ENCODE data around the gene AFF1. TPM values are rescaled to one million over a fixed set of nuclear protein-coding genes. Genes with fewer than 3 reads are reported as not detected.

The AFF1 gene, protein sequence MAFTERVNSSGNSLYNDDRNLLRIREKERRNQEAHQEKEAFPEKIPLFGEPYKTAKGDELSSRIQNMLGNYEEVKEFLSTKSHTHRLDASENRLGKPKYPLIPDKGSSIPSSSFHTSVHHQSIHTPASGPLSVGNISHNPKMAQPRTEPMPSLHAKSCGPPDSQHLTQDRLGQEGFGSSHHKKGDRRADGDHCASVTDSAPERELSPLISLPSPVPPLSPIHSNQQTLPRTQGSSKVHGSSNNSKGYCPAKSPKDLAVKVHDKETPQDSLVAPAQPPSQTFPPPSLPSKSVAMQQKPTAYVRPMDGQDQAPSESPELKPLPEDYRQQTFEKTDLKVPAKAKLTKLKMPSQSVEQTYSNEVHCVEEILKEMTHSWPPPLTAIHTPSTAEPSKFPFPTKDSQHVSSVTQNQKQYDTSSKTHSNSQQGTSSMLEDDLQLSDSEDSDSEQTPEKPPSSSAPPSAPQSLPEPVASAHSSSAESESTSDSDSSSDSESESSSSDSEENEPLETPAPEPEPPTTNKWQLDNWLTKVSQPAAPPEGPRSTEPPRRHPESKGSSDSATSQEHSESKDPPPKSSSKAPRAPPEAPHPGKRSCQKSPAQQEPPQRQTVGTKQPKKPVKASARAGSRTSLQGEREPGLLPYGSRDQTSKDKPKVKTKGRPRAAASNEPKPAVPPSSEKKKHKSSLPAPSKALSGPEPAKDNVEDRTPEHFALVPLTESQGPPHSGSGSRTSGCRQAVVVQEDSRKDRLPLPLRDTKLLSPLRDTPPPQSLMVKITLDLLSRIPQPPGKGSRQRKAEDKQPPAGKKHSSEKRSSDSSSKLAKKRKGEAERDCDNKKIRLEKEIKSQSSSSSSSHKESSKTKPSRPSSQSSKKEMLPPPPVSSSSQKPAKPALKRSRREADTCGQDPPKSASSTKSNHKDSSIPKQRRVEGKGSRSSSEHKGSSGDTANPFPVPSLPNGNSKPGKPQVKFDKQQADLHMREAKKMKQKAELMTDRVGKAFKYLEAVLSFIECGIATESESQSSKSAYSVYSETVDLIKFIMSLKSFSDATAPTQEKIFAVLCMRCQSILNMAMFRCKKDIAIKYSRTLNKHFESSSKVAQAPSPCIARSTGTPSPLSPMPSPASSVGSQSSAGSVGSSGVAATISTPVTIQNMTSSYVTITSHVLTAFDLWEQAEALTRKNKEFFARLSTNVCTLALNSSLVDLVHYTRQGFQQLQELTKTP
- total RNA-seq (2022; extraction: Qiagen RNA extraction; ENCODE audit: low read depth), result 8.9 to 13.6 TPM (median 11.0 TPM) in 5 replicates

DNA sequence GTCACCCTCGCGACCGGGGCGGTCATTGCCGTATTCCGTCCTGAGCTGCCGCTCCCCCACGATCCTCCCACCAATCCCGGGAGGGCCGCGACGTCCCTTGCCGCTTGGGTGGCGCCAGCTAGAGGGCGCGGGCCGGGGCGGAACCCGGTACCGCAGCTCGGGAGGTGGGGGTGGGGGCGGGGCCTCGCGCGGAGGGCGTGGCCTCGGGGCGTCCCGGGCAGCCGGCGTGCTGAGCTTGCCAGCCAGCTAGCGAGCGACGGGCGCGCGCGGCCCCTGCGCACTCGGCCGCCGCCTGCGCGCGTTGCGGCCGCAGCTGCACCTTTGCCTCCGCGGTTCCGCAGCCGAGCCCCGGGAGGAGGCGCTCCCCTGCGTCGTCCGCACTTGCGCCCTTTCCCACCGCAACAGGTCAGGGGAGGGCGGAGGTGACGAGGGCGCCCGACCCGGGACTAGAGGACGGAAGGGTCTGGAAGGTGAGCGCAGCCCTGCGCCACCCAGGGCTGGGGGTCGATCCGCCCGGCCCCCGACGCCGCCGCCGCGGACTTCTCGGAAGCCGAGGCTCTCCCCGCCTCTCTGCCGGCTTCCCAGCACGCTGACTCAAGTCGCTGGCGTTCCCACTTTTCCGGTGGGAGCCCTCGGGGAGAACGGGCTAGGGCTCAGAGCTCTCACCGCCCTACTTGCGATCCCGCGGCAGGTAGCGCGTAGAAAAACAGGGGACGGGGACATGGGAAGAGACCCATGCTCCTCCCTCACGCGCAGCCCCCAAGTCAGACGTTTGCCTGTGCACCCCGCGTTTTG is at the start of gene AFF1:
AFF1 (plus strand) TSS at position 241 of the 795 bp plus-strand sequence. CDS start 13,523 bp downstream, outside the sequence.

DNA sequence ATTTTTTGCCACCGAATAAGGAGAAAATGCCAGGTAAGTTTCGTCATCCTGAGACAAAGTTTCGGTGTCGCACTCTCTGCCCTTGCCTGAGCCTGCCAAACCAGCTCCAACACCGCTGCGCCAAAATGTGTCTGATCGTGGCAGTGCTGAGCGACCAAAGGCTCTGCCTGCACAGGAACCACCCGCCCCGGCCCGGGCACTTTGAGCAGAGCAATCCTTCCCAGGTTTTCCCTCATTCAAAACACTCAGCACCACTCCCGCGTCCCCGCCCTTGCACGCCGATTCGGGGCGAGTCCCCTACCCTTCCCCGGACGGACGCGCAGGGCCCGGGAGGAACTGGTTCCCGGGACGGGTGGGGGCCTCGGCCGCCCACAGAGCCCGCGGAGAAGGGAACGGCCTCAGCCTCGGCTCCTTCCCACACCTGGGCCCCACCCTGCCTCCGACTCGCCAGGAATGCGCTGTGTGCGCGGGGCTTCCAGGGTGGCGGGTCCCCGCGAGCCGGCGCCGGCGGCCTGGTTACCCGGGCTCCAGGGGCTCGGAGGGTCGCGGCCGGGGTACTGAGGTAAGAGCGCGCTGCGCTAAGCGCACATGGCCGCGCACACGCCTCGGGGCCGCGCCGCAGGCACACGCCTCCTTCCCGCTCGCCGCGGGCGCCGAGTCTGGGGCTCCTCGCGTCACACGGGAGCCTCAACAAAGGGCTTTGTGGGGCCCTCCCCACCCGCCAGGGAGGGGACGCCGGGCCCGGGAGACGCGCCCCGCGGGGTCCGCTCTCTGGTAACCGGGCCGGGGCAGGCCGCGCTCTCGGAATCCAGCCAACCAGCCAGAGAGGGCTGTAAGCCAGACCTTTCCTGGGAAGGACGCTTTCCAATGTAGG is 42.8 kb upstream of the AFF1 start, which contains the start of gene C4orf36:
C4orf36 (minus strand) TSS at position 661 of the 874 bp plus-strand sequence. CDS start 902 bp downstream, outside the sequence.

Other genes with a start within 250 kb of the AFF1 start
- gene SLC10A6, start 85.6 kb upstream of the AFF1 start, total RNA-seq (2022; extraction: Qiagen RNA extraction; ENCODE audit: low read depth), result not detected in 5 replicates
- gene C4orf36, start 42.6 kb upstream of the AFF1 start, total RNA-seq (2022; extraction: Qiagen RNA extraction; ENCODE audit: low read depth), result 0.64 to 1.4 TPM (median 1.0 TPM) in 5 replicates